Medulla oblongata (tissue), 1 donor: ENCODE data around the gene ADAMTS2.

Source experiments
- DNase-seq: peaks from one replicate; pipeline ENCODE4 v3.0.0-alpha.2; 2015; ENCODE audit errors: extremely low spot score

Gene ADAMTS2

GRCh38 chr5:179177711-179178575, 167.3 kb downstream of the ADAMTS2 start:
- DNase-seq, result peak; percentile 7

GRCh38 chr5:179176571-179177230, 168.6 kb downstream of the ADAMTS2 start:
- peak; percentile 64 for DNase-seq

GRCh38 chr5:179176166-179176565, 169.1 kb downstream of the ADAMTS2 start:
- DNase-seq, result no peak

GRCh38 chr5:179171816-179172745, 173.2 kb downstream of the ADAMTS2 start:
- no peak for DNase-seq

DNA sequence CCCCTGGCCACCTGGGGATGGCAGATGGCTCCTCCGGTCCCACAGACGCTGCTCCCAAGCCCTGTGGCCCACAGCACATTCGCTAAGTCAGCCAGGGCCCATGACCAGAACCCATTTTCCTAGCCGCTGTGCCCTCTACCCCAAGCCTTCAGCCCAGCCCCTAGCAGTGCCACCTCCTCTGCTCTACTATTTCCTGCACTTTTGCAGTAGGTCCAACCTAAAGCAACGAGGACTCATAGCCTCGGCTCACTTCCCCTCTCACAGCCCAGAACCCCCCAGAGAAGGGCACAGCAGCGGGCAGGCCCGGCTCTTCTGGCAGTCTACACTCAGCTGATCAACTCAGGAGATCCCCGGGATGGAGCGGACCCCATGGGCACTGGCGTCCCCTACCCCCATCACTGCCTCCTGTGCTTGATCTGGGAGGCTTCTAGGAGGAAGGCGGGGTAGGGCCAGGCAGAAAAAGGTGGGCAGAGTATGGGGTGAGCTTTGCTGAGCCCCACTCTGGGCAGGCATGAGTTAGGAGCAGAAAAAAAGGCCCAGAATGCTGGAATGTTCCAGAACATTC, 173.9 kb downstream of the ADAMTS2 start:
- DNase-seq, result no peak

GRCh38 chr5:179170606-179171005, 174.7 kb downstream of the ADAMTS2 start:
- no peak for DNase-seq

GRCh38 chr5:179169836-179170235, 175.4 kb downstream of the ADAMTS2 start:
- DNase-seq, result no peak

DNA sequence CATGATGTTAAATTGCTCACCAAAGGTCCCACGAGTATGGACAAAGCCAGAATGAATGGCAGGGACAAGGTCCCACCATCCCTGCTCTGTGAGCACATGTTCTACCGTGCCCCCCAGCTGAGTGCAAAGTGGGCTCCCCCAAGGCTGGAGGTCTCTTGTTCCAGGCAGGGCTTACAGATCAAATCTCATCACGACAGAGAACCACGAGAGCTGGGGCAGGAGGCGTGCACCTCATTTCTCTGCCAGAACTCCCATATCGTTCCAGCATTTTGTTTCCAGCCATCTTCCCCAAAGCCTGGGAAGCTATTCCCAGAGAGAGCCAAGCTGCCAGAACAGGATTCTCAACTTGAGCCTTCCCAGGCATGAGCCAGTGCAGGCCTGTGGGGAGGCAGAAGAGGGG, 176.6 kb downstream of the ADAMTS2 start:
- no peak for DNase-seq

DNA sequence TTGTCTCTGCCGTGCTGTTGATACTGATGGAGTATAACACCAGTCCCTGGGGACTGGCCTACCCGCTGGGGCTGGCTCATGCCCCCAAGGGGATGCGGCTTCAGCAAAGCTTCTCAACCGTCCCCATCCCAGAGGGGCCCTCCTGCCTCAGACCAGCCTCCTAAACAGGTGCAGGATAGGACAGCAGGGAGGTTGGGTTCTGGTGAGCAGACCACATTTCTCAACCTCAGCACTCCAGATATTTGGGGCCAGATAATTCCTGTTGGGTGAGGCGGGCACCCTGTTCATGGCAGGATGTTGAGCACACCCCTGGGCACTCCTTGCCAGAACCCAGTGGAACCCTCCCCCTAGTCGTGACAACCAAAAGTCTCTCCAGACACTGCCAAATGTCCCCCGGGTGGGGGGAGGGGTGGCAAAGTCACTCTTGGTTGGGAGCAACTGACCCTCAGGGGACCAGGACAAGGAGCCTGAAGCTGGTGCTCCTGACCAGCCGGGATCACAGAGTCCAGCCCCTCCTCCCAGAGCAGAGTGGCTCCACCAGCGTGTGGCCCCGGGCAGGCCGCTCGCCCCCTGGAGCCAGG, 177.3 kb downstream of the ADAMTS2 start:
- no peak for DNase-seq

GRCh38 chr5:179166886-179167841, 178.1 kb downstream of the ADAMTS2 start:
- DNase-seq, result peak; percentile 42

DNA sequence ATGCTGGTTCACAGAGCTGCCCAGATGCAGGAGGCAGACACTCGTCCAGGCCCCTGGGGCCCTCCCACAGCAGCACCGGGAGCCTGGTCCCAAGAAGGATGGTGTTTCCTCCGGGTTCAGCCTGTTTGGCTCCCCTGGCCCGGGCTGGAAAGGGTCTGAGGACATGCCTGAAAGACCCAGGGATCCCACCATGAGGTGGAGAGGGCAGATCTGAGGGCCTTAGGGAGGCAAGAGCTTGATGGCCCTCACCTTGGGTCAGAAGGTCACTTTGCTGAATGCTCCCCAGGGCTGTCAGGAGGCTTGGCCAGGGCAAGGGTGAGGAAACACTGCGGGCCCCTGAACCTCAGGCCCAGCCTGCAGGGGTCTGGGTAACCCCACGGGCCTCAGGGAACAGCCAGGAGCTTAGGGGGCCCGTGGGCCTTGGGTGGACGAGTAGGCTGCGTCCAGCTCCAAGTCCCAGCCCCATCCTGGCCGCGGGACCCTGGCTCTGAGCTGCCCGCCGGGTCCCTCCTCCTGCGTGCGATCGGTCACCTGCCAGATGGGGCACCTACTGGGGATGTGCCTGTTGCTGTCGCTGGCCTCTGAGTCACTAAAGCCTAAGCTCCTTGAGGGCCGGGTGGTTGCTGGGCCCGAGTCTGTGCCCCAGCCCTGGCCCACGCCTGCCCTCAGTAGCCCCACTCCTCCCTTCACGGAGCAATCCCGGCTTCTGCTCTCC, 178.9 kb downstream of the ADAMTS2 start:
- no peak for DNase-seq

DNA sequence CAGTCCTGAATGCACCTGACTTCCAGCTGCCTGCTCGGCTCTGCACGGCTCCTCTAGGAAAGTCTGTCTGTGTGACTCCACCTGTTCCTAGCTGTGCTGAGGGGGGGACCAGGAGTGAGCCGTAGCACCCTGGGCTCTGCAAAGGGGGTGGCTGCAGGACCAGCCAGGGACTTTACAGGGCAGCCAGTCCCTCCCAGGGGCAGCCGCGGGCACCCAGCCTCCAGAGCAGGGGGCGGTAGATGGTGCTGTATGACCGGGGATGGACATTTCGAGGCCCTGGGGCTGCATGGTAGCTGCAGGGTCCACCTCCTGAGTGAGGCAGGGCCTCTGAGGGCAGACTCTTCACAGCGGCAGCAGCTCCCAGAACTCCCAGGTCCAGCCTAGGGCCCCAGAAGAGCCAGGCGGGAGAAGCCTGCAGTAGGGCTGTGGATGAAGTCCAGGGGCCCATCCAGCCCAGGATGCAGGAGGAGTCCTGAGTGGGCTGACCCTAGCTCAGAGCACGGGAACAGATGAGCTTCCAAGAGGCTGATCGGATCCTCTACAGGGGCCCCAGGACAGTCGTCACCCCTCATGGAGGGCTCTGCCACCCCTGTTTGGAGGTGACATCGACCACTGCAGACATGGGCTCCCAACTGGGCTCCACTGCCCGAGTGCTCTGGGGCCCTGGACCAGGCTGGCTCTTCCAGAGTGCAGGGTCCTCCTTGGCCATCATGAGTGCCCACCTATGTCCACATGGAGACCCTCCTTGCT, 179.7 kb downstream of the ADAMTS2 start:
- no peak for DNase-seq

DNA sequence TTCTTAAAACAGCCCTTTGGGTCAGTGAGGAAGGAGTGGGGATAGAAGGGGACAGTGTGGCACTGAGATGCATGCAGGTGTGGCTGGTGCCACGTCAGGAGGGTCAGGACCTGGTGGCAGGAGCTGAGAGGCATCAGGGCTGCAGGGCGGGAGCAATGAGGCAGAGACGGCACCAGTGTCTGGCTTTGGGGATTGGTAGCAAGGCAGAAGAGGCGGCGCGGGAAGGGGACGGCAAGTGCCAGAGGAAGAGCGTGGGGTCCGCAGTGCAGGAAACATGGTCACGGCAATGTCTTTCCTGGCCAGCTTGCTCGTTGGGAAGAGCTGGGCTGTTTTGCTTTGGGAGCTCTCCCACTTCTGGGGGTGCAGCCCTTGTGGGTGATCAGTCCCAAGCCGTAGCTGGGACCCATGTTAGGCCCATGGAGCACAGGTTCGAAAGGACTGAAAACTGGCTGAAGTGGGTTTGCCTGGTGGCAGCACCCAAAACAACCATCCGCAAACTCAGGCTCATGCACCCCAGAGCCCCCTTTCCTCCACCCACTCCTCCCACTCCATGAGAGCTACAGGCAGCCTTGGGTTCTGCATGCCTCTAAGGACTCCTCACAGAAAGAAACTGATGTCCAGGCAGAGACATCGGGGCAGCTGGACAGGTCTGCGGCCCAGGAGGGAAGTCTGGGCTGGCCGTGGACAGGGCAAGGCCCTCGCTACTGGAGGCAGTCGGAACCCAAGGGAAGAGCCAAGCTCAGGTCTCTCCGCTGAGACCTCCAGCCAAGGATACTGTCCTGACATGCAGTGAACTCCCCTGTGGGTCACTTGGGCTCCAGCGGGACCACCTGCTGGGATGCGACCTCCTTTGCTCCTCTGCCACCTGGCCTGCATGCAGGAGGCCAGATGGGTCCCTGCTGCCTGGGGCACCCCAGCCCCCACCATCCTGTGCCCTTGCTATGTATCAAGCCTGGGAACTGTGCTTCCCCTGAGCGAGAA, 180.6 kb downstream of the ADAMTS2 start:
- DNase-seq, result no peak

DNA sequence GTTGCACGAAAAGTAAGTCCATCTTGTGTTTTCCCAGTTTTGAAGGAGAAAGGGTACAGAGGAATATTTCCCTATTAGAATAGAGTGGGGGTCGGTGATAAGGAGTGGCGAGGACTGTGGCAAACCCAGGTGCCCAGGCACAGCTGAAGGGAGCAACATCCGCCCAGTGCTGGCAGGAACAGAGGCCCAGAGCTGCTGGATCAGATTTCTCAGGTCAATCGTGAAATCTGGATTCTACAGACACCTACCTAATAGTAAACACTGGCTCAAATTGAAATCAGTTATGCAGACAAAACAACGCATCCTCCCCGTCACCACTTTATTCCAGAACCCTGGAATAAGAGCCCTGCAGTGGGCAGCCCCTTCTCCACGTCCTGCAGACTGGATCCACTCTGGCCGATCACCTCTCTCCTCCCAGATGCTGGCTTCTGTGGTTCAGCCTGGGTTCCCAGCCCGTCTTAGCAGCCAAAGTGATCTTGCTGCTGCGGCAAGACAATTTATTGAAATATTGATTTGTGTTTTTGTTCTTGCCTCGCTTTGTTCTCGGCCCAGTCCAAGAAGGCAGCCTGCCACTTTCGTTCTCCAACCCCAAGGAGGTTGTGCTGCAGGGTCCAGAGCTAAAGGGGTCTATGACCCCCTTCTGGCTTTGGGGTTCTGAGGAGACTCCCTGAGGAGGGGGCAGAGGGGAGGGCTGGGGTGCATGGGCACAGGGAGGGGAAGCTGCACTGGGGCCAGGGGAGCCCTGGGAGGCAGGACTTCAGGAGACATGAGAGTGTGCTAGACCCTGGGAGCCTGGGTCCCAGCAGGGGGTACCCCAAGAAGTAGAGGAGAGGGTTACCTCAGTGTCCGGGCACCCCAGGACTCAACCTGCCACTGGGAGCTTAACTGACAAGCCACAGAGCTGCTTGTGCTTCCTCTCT, 181.8 kb downstream of the ADAMTS2 start:
- no peak for DNase-seq

- no peak for DNase-seq
These were observed 182.7 kb downstream of the ADAMTS2 start for GRCh38 chr5:179162351-179163235.
